ENCODE results near the gene ALKBH6. TPM values are rescaled to one million over a fixed set of nuclear protein-coding genes. Genes with fewer than 3 reads are reported as not detected.
A peak's percentile ranks its signal among the peaks of the same experiment; 100 is the strongest.

Gene ALKBH6
- total RNA-seq, 4 donors from 2014 or later = 25.3 to 46.0 (median 33.9) TPM

GRCh38 chr19:36051236-36051635, 37.2 kb upstream of the ALKBH6 start:
- no peak for TF ChIP-seq POLR2A (IDR thresholded peaks at IDR 0.05)
- no peak for TF ChIP-seq EP300 (IDR thresholded peaks at IDR 0.05)
- TF ChIP-seq, protein P1, sequence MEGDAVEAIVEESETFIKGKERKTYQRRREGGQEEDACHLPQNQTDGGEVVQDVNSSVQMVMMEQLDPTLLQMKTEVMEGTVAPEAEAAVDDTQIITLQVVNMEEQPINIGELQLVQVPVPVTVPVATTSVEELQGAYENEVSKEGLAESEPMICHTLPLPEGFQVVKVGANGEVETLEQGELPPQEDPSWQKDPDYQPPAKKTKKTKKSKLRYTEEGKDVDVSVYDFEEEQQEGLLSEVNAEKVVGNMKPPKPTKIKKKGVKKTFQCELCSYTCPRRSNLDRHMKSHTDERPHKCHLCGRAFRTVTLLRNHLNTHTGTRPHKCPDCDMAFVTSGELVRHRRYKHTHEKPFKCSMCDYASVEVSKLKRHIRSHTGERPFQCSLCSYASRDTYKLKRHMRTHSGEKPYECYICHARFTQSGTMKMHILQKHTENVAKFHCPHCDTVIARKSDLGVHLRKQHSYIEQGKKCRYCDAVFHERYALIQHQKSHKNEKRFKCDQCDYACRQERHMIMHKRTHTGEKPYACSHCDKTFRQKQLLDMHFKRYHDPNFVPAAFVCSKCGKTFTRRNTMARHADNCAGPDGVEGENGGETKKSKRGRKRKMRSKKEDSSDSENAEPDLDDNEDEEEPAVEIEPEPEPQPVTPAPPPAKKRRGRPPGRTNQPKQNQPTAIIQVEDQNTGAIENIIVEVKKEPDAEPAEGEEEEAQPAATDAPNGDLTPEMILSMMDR (IDR thresholded peaks at IDR 0.05) = no peak
- peak overlapping the region in 1 of 4 donors; percentile 48 for H3K27ac ChIP-seq
- peaks cover 0 to 27% (median 14%) of the 10 kb centered on the region in 4 donors for H3K4me1 ChIP-seq
- no peak for DNase-seq (ENCODE audit: low spot score in 2 of 2)
- H3K36me3 ChIP-seq = no peaks in the 10 kb centered on the region
- H3K27me3 ChIP-seq = no peaks in the 10 kb centered on the region
- H3K4me3 ChIP-seq = no peak overlapping the region
- H3K9me3 ChIP-seq = no peaks in the 10 kb centered on the region
- 52 to 54% methylated on average over 3 of the region's 3 CpGs for WGBS, 2 donors

- DNase-seq (ENCODE audit: low spot score in 2 of 2) = no peak
- H3K27ac ChIP-seq = no peak overlapping the region
- no peaks in the 10 kb centered on the region for H3K36me3 ChIP-seq
- H3K9me3 ChIP-seq = no peaks in the 10 kb centered on the region
- no peak overlapping the region for H3K4me3 ChIP-seq
- WGBS, 2 donors = 88 to 95% methylated on average over 4 of the region's 4 CpGs
- H3K4me1 ChIP-seq = peaks cover 0 to 19% (median 8%) of the 10 kb centered on the region in 4 donors
- H3K27me3 ChIP-seq = no peaks in the 10 kb centered on the region
- no peak for TF ChIP-seq POLR2A (IDR thresholded peaks at IDR 0.05)
- TF ChIP-seq, protein P1 (IDR thresholded peaks at IDR 0.05) = no peak
- no peak for TF ChIP-seq EP300 (IDR thresholded peaks at IDR 0.05)
Measured at GRCh38 chr19:36049080-36049698, 35.2 kb upstream of the ALKBH6 start.

- TF ChIP-seq POLR2A (IDR thresholded peaks at IDR 0.05) = no peak
- no peak for TF ChIP-seq EP300 (IDR thresholded peaks at IDR 0.05)
- TF ChIP-seq, protein P1 (IDR thresholded peaks at IDR 0.05) = no peak
- no peak for DNase-seq (ENCODE audit: low spot score in 2 of 2)
- no peaks in the 10 kb centered on the region for H3K27me3 ChIP-seq
- H3K36me3 ChIP-seq = no peaks in the 10 kb centered on the region
- H3K4me3 ChIP-seq = no peak overlapping the region
- H3K27ac ChIP-seq = peak overlapping the region in 2 of 4 donors; percentile 79 to 87
- H3K9me3 ChIP-seq = no peaks in the 10 kb centered on the region
- H3K4me1 ChIP-seq = peaks cover 0 to 19% (median 8%) of the 10 kb centered on the region in 4 donors
Measured at GRCh38 chr19:36047835-36048234, 33.8 kb upstream of the ALKBH6 start.

- TF ChIP-seq, protein P1 (IDR thresholded peaks at IDR 0.05) = no peak
- peak in 1 of 2 donors; percentile 74 for TF ChIP-seq EP300 (IDR thresholded peaks at IDR 0.05)
Measured at GRCh38 chr19:36046443-36047050, 32.5 kb upstream of the ALKBH6 start.

DNA sequence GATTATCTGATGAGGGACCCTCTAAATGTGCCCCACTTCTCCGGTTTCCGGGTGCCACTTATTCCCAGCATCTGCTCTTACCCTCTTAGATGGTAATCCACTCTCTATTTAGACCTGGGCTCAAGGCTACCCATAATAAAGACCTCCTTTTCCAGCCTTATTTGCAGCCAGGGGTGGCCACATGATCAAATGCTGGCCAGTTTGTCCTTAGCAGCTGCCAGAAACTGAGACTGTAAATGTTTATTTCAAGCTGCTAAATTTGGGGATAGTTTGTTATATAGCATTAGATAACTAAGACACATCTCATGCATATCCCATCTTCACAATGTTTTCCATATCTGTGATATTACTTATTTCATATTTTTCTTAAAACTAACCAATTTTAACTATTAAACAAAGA, 29.9 kb upstream of the ALKBH6 start:
- H3K27ac ChIP-seq = peak overlapping the region in 2 of 4 donors; percentile 85 to 87
- H3K4me3 ChIP-seq = no peak overlapping the region
- H3K36me3 ChIP-seq = peaks cover 1 to 12% (median 4%) of the 10 kb centered on the region in 3 donors
- no peak for TF ChIP-seq POLR2A (IDR thresholded peaks at IDR 0.05)
- H3K9me3 ChIP-seq = no peaks in the 10 kb centered on the region
- H3K27me3 ChIP-seq = no peaks in the 10 kb centered on the region
- 80 to 83% methylated on average over 2 of the region's 2 CpGs for WGBS, 2 donors
- H3K4me1 ChIP-seq = peaks cover 0 to 31% (median 14%) of the 10 kb centered on the region in 4 donors
- no peak for DNase-seq (ENCODE audit: low spot score in 2 of 2)

More at GRCh38 chr19:36046443-36047050, 32.5 kb upstream of the ALKBH6 start:
- DNase-seq (ENCODE audit: low spot score in 2 of 2) = no peak
- Histone ChIP-seq H3K27ac (peak overlapping the region; percentile 38 to 87 (median 61)), H3K9me3 (no peaks in the 10 kb centered on the region), H3K4me3 (no peak overlapping the region), H3K4me1 (peaks cover 0 to 27% (median 11%) of the 10 kb centered on the region in 4 donors), H3K27me3 (no peaks in the 10 kb centered on the region), H3K36me3 (no peaks in the 10 kb centered on the region)
- 52 to 61% methylated on average over 5 of the region's 5 CpGs for WGBS, 2 donors

Measured in tibial nerve (tissue), 4 donors.